Measurements from ENCODE around the gene GJB3.
A peak's percentile ranks its signal among the peaks of the same experiment; 100 is the strongest.

GJB3 gene

GRCh38 chr1:34829250-34829649 is 48.2 kb downstream of the GJB3 start:
- Histone ChIP-seq H3K4me3 (ENCODE audit: low read depth in 1 of 2, low read length in 1 of 2) (no peak overlapping the region), H3K9me3 (no peaks in the 10 kb centered on the region), H3K27ac (no peak overlapping the region), H3K27me3 (no peaks in the 10 kb centered on the region), H3K36me3 (no peaks in the 10 kb centered on the region), H3K4me1 (ENCODE audit: control insufficient read depth in 1 of 2, insufficient read depth in 1 of 2, low read depth in 1 of 2, low read length in 1 of 2) (peaks cover 0 to 16% of the 10 kb centered on the region in 2 experiments)
- no peak for TF ChIP-seq CTCF (IDR thresholded peaks at IDR 0.05)

- no peak overlapping the region for H3K4me3 ChIP-seq (ENCODE audit: low read depth in 1 of 2, low read length in 1 of 2)
- H3K9me3 ChIP-seq: no peaks in the 10 kb centered on the region
- peaks cover 0 to 17% of the 10 kb centered on the region in 2 experiments for H3K4me1 ChIP-seq (ENCODE audit: control insufficient read depth in 1 of 2, insufficient read depth in 1 of 2, low read depth in 1 of 2, low read length in 1 of 2)
- no peaks in the 10 kb centered on the region for H3K36me3 ChIP-seq
- H3K27me3 ChIP-seq: no peaks in the 10 kb centered on the region
- TF ChIP-seq CTCF (IDR thresholded peaks at IDR 0.05): no peak
- H3K27ac ChIP-seq: no peak overlapping the region
Measured at GRCh38 chr1:34831721-34832246, 50.8 kb downstream of the GJB3 start.

GRCh38 chr1:34833711-34834110 is 52.7 kb downstream of the GJB3 start:
- no peak for TF ChIP-seq CTCF (IDR thresholded peaks at IDR 0.05)
- Histone ChIP-seq H3K4me3 (ENCODE audit: low read depth in 1 of 2, low read length in 1 of 2) (no peak overlapping the region), H3K27me3 (no peaks in the 10 kb centered on the region), H3K9me3 (no peaks in the 10 kb centered on the region), H3K27ac (peak overlapping the region; percentile 43), H3K36me3 (no peaks in the 10 kb centered on the region), H3K4me1 (ENCODE audit: control insufficient read depth in 1 of 2, insufficient read depth in 1 of 2, low read depth in 1 of 2, low read length in 1 of 2) (peaks cover 0 to 17% of the 10 kb centered on the region in 2 experiments)
